IPS DF 6.9 (cell line): ENCODE measurements around the gene PLCG2.

Experiments used
- DNase-seq: peaks from one replicate; pipeline ENCODE4 v3.0.0-alpha.2; 2013; ENCODE audit warnings: low read depth, low spot score
- H3K27ac ChIP-seq: one replicate; pipeline ENCODE4 v1.5.1; 2013; ENCODE audit warnings: low read length, control low read depth
- H3K27me3 ChIP-seq: 2 replicates; pipeline ENCODE4 v1.6.1; 2013; ENCODE audit warnings: mild to moderate bottlenecking, low read length; ENCODE audit not compliant: control insufficient read depth, insufficient read depth
- H3K36me3 ChIP-seq: 2 replicates; pipeline ENCODE4 v1.6.1; 2013; ENCODE audit warnings: low read length; ENCODE audit not compliant: control insufficient read depth, insufficient read depth
- H3K4me1 ChIP-seq: 2 replicates; pipeline ENCODE4 v1.6.1; 2013; ENCODE audit warnings: low read length; ENCODE audit not compliant: control insufficient read depth, insufficient read depth
- H3K4me3 ChIP-seq: 2 replicates; pipeline ENCODE4 v1.5.1; 2013; ENCODE audit warnings: mild to moderate bottlenecking, low read length
- H3K9me3 ChIP-seq: 2 replicates; pipeline ENCODE4 v1.6.1; 2013; ENCODE audit warnings: low read length, inconsistent platforms; ENCODE audit not compliant: control insufficient read depth, insufficient read depth
- WGBS: extraction: QIAGEN DNeasy Blood & Tissue Kit; methylation state at CpG from one replicate; pipeline ENCODE4 v1.1.7; 2013; ENCODE audit warnings: mixed read lengths, missing lambda C conversion rate; ENCODE audit not compliant: insufficient read length, insufficient coverage; 5-methylcytosine and 5-hydroxymethylcytosine counted together

The PLCG2 gene

DNA sequence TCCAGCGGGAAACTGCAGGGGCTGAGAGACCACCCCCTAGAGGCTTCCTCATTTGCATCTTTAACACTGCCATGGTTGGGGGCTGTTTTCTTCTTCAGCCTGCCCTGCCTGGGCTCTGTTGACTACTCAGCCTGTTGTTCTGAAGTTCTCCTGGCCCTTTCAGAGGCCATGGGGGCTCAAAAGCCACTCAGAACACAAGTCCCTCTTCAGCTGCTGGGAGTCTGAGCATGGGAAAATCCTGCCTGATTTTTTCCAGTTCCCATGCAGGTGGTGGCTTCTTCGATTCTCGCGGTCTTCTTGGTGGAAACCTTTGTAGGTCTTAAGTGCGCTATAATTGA is 36.3 kb downstream of the PLCG2 start:
- Histone ChIP-seq H3K27me3 (no peaks in the 10 kb centered on the region; the same call in 1 of the 2 replicates), H3K4me3 (no peak overlapping the region), H3K9me3 (no peaks in the 10 kb centered on the region), H3K4me1 (peaks cover 7% of the 10 kb centered on the region), H3K27ac (no peak overlapping the region), H3K36me3 (no peaks in the 10 kb centered on the region)
- no CpG with 5 or more reads among the region's 5 CpGs for WGBS
- no peak for DNase-seq

DNA sequence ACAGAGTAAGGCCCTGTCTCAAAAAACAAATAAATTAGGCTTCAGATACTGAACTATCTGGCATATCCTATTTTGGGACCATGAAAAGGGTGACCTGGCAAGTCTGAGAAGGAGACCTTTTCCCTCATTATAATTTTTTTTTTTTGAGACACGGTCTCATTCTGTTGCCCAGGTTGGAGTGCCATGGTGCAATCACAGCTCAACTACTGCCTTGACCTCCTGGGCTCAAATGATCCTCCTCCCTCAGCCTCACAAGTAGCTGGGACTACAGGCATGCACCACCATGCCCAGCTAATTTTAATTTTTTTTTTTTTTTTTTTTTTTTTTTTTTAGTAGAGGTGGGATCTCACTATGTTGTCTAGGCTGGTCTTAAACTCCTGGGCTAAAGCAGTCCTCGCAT is 37.3 kb downstream of the PLCG2 start:
- no peak for DNase-seq
- no peaks in the 10 kb centered on the region for H3K9me3 ChIP-seq
- no peaks in the 10 kb centered on the region; the same call in 1 of the 2 replicates for H3K27me3 ChIP-seq
- H3K4me1 ChIP-seq, result peaks cover 8% of the 10 kb centered on the region
- H3K36me3 ChIP-seq, result no peaks in the 10 kb centered on the region
- no CpG with 5 or more reads among the region's 2 CpGs for WGBS
- no peak overlapping the region for H3K27ac ChIP-seq
- H3K4me3 ChIP-seq, result no peak overlapping the region

DNA sequence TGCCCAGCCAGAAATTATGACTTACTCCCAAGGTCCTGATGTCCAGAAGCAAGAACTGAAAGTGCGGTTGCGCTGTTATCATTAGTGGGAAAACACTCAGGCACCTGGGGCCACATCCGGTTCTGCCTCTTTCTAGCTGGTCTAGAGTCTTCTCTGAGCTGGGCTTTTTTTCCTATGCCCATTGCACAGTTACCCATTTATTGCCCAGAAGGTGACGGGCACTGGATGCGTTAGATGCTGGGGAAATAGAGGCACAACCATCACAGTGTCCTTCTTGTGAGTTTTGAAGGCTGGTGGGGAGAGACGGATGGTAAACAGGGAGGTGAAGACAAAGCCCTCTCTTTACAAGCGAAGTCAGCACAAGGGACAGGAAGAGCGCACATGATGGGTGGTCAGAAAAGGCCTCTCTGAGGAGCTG is 37.7 kb downstream of the PLCG2 start:
- Histone ChIP-seq H3K27ac (no peak overlapping the region), H3K4me3 (no peak overlapping the region), H3K4me1 (peaks cover 8% of the 10 kb centered on the region), H3K27me3 (no peaks in the 10 kb centered on the region; the same call in 1 of the 2 replicates), H3K9me3 (no peaks in the 10 kb centered on the region), H3K36me3 (no peaks in the 10 kb centered on the region)
- no peak for DNase-seq
- WGBS, result no CpG with 5 or more reads among the region's 8 CpGs

DNA sequence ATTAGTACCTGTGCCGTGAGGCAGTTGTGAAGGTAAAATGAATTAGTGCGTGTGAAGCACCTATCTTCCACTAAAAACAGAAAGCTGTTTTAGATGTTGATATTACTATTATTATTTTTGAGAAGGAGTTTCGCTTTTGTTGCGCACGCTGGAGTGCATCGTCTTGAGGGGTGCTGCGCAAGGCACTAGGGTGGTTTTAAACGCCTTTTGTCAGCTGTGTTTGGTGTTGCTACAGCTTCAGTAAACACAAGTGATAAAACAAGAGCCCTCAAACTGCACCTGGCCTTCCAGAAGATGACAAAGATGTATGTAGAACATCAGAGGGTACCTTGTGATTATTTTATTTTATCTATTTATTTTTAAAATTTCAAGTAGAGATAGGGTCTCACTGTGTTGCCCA is 38.2 kb downstream of the PLCG2 start:
- Histone ChIP-seq H3K27me3 (no peaks in the 10 kb centered on the region; the same call in 1 of the 2 replicates), H3K36me3 (no peaks in the 10 kb centered on the region), H3K9me3 (no peaks in the 10 kb centered on the region), H3K4me1 (peaks cover 8% of the 10 kb centered on the region), H3K4me3 (no peak overlapping the region), H3K27ac (no peak overlapping the region)
- DNase-seq, result no peak
- no CpG with 5 or more reads among the region's 8 CpGs for WGBS

DNA sequence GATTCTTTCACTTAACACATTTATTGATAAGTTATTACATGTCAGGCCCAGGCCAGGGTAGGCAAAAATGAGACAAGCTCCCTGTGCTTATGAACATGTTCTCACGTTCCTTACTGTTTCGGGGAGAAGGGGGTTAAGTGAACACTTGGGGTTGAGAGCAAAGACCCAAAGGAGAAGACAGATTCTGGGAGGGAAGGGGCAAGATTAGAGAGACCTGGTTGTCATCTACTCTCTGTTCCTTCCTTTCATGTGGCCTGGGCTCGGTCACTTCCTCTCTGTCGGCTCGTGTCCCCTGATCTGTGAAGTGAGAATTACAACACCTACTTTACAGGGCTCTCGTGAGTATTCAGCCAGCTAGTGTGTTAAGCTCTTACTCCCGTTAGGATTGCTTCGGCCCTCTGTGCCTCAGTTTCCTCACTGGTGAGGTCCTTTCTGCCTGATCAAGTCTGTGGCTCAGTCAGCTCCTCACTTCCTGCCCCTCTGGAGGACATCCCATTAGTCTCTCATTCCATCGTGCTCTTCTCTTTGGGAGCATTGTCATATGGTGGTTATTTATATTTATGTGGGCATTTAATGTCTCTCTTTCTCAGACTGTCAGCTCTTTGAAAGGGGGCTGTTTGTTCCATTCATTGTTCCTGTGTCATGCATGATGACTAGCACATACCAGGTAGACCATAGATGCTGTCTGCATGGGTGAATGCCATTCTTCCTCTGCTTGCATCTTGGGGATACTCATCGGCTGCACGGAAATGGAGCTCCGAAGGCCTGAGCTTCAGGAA is 38.9 kb downstream of the PLCG2 start:
- H3K4me3 ChIP-seq, result no peak overlapping the region

DNA sequence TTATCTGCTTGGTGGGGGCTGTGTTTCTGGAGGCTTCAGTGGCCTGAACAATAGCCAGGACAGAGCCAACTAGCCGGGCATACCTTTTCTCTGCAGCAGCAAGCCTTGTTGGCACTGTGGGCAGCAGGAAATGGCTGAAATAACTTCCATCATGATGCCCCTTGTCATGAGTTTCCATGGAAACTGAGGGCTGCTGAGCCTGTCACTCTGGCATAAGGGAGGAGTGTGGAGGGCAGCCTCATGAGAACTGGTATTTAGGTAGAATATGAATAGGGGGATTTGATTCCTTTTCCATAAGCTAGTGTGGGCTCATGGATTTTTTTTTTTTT is 39.4 kb downstream of the PLCG2 start:
- Histone ChIP-seq H3K4me1 (peaks cover 10% of the 10 kb centered on the region), H3K36me3 (no peaks in the 10 kb centered on the region), H3K27ac (no peak overlapping the region), H3K9me3 (no peaks in the 10 kb centered on the region), H3K27me3 (no peaks in the 10 kb centered on the region; the same call in 1 of the 2 replicates), H3K4me3 (no peak overlapping the region)
- no CpG with 5 or more reads among the region's 1 CpG for WGBS
- no peak for DNase-seq

More for the DNA sequence above, 38.9 kb downstream of the PLCG2 start:
- Histone ChIP-seq H3K36me3 (no peaks in the 10 kb centered on the region), H3K4me1 (peaks cover 10% of the 10 kb centered on the region), H3K27me3 (no peaks in the 10 kb centered on the region; the same call in 1 of the 2 replicates), H3K27ac (no peak overlapping the region), H3K9me3 (no peaks in the 10 kb centered on the region)
- WGBS, result no CpG with 5 or more reads among the region's 12 CpGs
- no peak for DNase-seq

DNA sequence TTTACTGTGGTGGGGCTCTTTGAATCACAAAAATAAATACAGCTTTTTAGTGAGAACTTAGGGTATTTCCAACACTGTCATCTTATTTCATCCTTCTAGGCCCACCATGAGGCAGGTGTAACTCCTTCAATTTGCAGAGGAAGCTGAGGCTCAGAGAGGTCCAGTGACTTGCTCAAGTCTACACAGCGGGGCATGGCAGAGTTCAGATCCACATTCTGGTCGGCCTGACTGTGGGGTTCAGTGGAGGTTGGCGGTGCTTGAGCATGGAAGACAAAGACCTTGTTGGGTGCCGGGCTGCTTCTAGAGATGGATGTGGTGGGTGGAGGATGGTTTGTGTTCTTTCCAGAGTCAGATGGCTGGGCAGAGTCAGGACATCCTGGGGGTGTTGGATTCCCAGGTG is 39.8 kb downstream of the PLCG2 start:
- Histone ChIP-seq H3K9me3 (no peaks in the 10 kb centered on the region), H3K4me3 (no peak overlapping the region), H3K36me3 (no peaks in the 10 kb centered on the region), H3K27me3 (no peaks in the 10 kb centered on the region; the same call in 1 of the 2 replicates), H3K27ac (no peak overlapping the region), H3K4me1 (peaks cover 10% of the 10 kb centered on the region)
- DNase-seq, result no peak
- WGBS, result no CpG with 5 or more reads among the region's 4 CpGs

DNA sequence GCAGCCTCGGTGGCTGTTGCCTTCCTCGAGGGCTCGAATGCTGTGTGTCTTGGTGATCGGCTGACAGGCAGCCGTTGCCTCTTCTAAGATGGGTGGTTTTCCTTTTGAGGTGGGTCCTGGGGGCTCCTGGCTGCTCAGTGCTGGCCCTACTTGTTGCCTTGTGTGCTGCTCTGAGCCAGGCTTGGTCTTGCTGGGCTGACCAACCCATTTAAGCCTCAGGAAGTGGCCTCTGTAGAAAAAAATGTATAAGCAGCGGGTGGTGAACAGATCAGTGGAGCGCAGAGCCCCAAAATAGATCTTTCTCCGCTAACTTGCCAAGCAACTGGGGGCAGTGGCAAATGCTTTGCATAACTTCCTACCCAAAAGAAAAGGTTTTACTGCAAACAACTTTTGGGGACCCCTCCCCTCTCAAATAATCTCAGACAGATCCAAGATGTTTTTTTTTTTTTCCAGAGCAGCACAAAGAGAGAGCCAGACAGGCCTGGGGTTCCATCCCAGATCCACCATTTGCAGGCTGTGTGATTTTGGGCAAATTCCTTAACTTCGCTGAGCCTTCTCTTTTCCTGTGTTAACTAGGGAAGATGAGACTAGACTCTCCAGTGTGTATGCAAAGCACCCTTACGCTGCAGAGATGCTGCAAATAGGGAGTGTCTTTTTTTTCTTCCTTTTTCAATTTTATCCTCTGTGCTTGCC is 42.5 kb downstream of the PLCG2 start:
- Histone ChIP-seq H3K4me1 (peaks cover 7% of the 10 kb centered on the region), H3K36me3 (no peaks in the 10 kb centered on the region), H3K27ac (no peak overlapping the region), H3K4me3 (no peak overlapping the region), H3K27me3 (no peaks in the 10 kb centered on the region), H3K9me3 (no peaks in the 10 kb centered on the region)
- no peak for DNase-seq
- no CpG with 5 or more reads among the region's 10 CpGs for WGBS

DNA sequence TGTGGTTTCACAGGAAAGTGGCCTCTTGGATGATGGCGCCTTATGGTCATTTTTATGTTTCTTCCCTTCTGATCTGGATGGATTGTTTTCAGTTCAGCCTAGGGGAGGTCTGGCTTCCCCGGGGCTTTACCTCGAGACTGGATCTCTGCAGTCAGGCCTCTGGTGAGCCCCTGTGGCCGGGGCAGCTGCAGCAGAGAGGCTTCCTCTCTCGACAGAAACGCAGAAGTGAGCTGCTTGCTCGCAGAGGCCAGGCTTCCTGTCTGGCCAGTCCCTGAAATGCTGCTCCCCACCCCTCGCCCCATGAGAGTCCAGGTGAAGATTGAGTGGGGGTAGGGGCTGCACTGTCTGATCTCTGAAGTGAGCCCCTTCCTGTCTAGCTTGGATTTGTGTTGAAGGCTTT is 44.0 kb downstream of the PLCG2 start:
- Histone ChIP-seq H3K9me3 (no peaks in the 10 kb centered on the region), H3K27me3 (no peaks in the 10 kb centered on the region), H3K4me1 (peaks cover 7% of the 10 kb centered on the region), H3K27ac (no peak overlapping the region), H3K36me3 (no peaks in the 10 kb centered on the region), H3K4me3 (no peak overlapping the region)
- WGBS, result no CpG with 5 or more reads among the region's 8 CpGs
- DNase-seq, result no peak

DNA sequence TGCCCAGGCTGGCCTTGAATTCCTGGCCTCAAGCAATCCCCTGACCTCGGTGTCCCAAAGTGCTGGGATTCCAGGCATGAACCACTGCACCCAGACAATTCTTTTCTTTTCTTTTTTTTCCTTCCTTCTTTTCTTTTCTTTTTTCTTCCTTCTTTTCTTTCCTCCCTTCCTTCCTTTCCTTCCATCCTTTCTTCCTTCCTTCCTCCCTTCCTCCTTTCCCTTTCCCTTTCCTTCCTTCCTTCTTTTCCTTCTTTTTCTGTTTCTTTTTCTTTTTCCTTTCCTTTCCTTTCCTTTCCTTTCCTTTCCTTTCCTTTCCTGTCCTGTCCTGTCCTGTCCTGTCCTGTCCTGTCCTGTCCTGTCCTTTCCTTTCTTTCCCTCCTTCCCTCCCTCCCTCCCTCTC is 44.6 kb downstream of the PLCG2 start:
- no peaks in the 10 kb centered on the region for H3K36me3 ChIP-seq
- DNase-seq, result no peak
- no CpG with 5 or more reads among the region's 1 CpG for WGBS
- H3K4me3 ChIP-seq, result no peak overlapping the region
- H3K4me1 ChIP-seq, result peaks cover 4% of the 10 kb centered on the region
- no peak overlapping the region for H3K27ac ChIP-seq
- H3K27me3 ChIP-seq, result no peaks in the 10 kb centered on the region
- H3K9me3 ChIP-seq, result no peaks in the 10 kb centered on the region
